Hepatocyte (in vitro differentiated cells): Measurements from ENCODE around the gene CLEC18B. TPM values are rescaled to one million over a fixed set of nuclear protein-coding genes. Genes with fewer than 3 reads are reported as not detected.
"Not testable (repeated sequence)": the region's sequence is repeated elsewhere in the genome, so short reads cannot be mapped to it uniquely, and the experiment has no call there.

Source experiments
- DNase-seq: peaks from one replicate; pipeline ENCODE4 v3.0.0-alpha.2; 2016; ENCODE audit warnings: low spot score
- H2AFZ ChIP-seq: fragments of 200-600 bp; sonication (generic); 2 replicates; pipeline ENCODE4 v1.6.0; 2016; ENCODE audit warnings: antibody characterized with exemption, mild to moderate bottlenecking
- H3K27ac ChIP-seq: fragments of 200-600 bp; sonication (generic); 2 replicates; pipeline ENCODE4 v1.5.1; 2016; ENCODE audit warnings: mild to moderate bottlenecking
- H3K27me3 ChIP-seq: fragments of 200-600 bp; sonication (generic); 2 replicates; pipeline ENCODE4 v1.6.1; 2016
- H3K36me3 ChIP-seq: fragments of 200-600 bp; sonication (generic); replicated peaks from 2 replicates; pipeline ENCODE4 v1.5.1; 2016; ENCODE audit warnings: low read depth; ENCODE audit not compliant: insufficient read depth
- H3K4me1 ChIP-seq: fragments of 200-600 bp; sonication (generic); 2 replicates; pipeline ENCODE4 v1.5.1; 2016; ENCODE audit warnings: mild to moderate bottlenecking, moderate library complexity; ENCODE audit not compliant: insufficient read depth
- H3K4me2 ChIP-seq: fragments of 200-600 bp; sonication (generic); 2 replicates; pipeline ENCODE4 v1.6.0; 2016
- H3K4me3 ChIP-seq: fragments of 200-600 bp; sonication (generic); 2 replicates; pipeline ENCODE4 v1.5.1; 2016; ENCODE audit warnings: mild to moderate bottlenecking
- H3K79me2 ChIP-seq: fragments of 200-600 bp; sonication (generic); 2 replicates; pipeline ENCODE4 v1.6.0; 2017; ENCODE audit warnings: mild to moderate bottlenecking
- H3K9me2 ChIP-seq: fragments of 200-600 bp; sonication (generic); replicated peaks from 2 replicates; pipeline ENCODE4 v1.6.0; 2017; ENCODE audit warnings: mild to moderate bottlenecking; ENCODE audit not compliant: insufficient read depth
- H3K9me3 ChIP-seq: fragments of 200-600 bp; sonication (generic); 2 replicates; pipeline ENCODE4 v1.5.1; 2016; ENCODE audit warnings: low read depth, mild to moderate bottlenecking
- H4K20me1 ChIP-seq: fragments of 200-600 bp; sonication (generic); 2 replicates; pipeline ENCODE4 v1.6.0; 2016; ENCODE audit warnings: mild to moderate bottlenecking; ENCODE audit not compliant: insufficient read depth, poor library complexity, severe bottlenecking
- WGBS: methylation state at CpG from one replicate; pipeline ENCODE4 v1.1.6; 2016; ENCODE audit warnings: low lambda C conversion rate; ENCODE audit errors: missing lambda C conversion rate; 5-methylcytosine and 5-hydroxymethylcytosine counted together
- polyA plus RNA-seq: library from polyadenylated mRNA; unstranded; fragments of >200 nt; fragmentation: Nextera tagmentation; extraction: Ambion mirVana; gene quantifications from 2 replicates; pipeline ENCODE4 v1.2.1, GENCODE V29; 2016
- total RNA-seq: library from RNA; depleted of rRNA; stranded (reverse); fragments of >200 nt; gene quantifications from 2 replicates; pipeline ENCODE4 v1.2.3, GENCODE V29; 2014

Gene CLEC18B
- total and polyA plus RNA-seq, 2 experiments from 2014 or later: 0.23 to 0.35 TPM

DNA sequence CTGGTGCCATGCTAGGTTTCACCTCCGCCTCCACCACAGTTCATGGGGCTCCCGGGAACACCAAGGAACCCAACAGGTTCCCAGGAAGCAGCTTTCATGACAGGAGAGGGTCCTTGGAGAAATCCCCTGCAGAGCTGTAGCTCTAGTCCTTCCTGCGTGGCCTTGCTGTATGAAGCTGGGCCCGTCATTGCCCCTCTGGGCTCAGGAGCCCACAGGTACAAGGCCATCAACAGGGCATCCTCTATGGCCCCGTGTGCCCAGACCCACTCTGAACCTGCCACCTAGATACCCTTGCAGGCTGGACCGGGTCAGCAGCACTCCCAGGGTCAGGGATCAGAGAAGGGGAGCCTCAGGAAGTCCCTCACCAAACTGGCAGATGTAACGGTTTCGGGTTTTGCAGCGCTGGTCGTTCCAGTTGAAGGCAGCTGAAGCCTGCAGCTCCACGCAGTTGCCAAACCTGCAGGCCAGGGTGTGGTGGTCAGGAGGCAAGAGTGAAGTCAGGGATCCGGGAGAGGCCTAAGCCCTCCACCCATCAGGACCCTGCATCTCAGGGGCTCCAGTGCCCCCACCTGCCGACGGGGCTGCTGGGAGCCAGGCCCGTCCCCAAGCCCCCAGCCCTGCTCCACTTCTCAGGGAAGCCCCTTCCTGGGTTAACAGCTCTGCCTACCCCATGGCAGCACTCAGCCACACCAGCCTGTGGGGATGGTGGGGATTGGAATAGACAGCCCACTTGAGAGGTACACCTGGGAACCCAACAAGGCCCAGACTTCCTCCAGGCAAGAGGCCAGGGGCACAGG lies 11.9 kb downstream of the CLEC18B start:
- H3K9me2 ChIP-seq, H4K20me1 ChIP-seq, H2AFZ ChIP-seq, H3K36me3 ChIP-seq, H3K9me3 ChIP-seq, H3K27ac ChIP-seq, H3K27me3 ChIP-seq, H3K79me2 ChIP-seq, H3K4me3 ChIP-seq, DNase-seq, H3K4me2 ChIP-seq, H3K4me1 ChIP-seq: not testable (repeated sequence)
- WGBS: 90% methylated on average over 12 of the region's 15 CpGs

DNA sequence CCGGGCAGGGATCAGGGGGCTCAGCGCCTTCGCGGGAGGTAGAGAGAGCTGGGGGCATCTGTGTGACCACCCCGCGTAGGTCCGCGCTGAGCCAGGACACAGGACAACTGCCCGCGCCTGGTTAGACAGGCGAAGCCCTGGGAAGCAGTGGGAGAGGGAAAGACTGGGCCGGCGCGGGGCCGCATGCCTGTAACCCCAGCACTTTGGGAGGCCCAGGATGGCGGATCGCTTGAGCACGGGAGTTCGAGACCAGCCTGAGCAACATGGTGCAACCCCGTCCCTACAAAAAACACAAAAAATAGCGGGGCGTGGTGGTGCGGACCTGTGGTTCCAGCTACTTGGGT lies 13.9 kb downstream of the CLEC18B start:
- Histone ChIP-seq H3K27ac (peak overlapping the region; percentile 34), H3K4me2 (peak overlapping the region; percentile 76), H2AFZ (peak overlapping the region; percentile 75)
- not testable (repeated sequence) for H3K27me3 ChIP-seq, H3K4me1 ChIP-seq, H3K79me2 ChIP-seq, H3K9me2 ChIP-seq, H3K9me3 ChIP-seq, H3K36me3 ChIP-seq, H4K20me1 ChIP-seq, H3K4me3 ChIP-seq
- WGBS: 43% methylated on average over 13 of the region's 23 CpGs
- DNase-seq: peak; percentile 15

DNA sequence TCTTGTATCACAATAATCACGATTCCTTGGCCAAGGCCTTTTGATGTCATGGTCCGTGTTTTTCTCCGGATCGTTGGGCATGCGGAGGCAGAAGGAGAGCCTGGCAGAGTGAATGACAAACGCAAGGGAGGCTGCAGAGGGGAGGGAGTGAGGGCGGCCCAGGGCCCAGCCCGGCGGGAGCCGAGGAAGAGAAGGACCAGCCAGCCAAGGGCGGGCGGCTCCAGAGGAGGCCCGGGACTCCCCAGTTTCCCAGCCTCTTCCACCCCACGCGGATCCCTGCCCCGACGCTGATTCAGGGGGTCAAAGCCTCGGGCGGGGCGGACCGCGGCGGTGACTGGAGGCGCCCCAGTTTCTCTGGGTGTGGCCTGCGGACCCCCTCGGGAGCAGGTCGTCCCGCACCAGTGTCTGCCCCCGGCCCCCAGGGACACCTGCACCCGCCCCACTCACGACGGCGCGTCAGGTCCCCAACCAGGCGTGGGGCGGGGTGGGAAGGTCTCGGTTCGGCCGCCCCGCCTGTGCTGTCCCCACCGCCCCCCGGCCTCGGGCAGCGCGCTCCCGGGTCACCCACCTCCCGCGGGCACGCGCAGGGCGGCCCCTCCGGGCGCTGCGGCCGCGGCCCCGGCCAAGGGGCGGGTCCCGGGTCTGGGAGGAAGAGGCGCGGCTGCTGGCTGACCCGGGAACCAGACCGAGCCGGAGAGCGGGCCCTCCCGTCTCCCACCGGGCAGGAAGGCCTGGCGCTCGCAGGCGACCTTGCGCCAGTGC lies 14.5 kb downstream of the CLEC18B start:
- Histone ChIP-seq H3K27ac (peak overlapping the region; percentile 34), H3K4me2 (peak overlapping the region; percentile 76), H2AFZ (peak overlapping the region; percentile 75)
- not testable (repeated sequence) for H3K36me3 ChIP-seq, H3K79me2 ChIP-seq, H3K27me3 ChIP-seq, H3K4me3 ChIP-seq, H3K9me3 ChIP-seq, H4K20me1 ChIP-seq, H3K4me1 ChIP-seq, DNase-seq, H3K9me2 ChIP-seq
- WGBS: no CpG with 5 or more reads among the region's 71 CpGs

DNA sequence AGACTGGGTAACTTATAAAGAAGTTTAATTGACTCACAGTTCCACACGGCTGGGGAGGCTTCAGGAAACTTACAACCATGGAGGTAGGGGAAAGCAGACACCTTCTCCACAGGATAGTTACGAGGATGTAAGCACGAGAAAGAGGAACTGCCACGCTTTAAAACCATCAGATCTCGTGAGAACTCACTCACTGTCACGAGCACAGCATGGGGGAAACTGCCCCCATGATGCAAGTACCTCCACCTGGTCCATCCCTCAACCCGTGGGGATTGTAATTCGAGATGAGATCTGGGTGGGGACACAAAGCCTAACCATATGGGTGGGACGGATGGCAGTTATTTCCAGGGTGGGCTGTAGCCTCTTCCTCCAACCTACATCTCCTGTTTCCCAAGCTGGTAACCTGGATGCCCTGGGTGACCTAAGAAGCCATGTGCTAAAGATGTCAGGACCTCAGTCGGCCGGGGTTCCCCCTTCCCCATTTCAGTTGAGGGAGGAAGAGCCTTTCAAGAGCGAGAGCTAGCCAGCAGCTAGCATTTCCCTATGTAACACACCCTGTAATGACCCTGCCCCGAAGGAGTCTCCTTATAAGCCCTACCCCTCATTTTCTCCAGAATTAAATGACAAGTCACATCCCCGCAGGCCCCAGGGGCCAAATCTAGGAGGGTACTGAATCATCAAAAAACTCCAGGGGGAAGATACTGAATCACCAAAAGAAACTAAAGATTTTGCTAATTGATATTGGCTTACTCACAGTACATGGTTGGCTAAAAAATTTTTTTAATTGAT lies 16.9 kb downstream of the CLEC18B start:
- H3K27me3 ChIP-seq, H2AFZ ChIP-seq, H3K9me3 ChIP-seq, H3K79me2 ChIP-seq, H3K36me3 ChIP-seq, H4K20me1 ChIP-seq, H3K9me2 ChIP-seq, DNase-seq, H3K4me3 ChIP-seq, H3K4me1 ChIP-seq, H3K4me2 ChIP-seq, H3K27ac ChIP-seq: not testable (repeated sequence)
- WGBS: 71% methylated on average over 8 of the region's 14 CpGs

DNA sequence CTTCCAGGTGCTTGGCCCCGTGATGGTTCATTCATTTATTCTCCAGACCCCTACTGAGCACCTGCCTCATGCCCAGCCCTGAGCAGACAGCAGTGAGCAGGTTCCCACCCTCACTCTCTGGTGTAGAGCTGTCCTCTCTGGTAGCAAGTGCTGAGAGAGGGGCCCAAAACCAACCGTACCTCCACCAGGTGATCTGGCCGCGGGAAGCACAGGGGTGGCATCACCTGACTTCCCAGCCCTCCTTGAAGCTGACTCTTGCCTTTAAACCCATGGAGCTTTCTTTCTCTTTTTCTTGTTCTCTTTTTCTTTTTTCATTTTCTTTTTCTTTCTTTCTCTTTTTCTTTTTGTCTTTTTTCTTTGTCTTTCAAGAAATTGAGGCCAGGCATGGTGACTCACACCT lies 21.0 kb downstream of the CLEC18B start:
- not testable (repeated sequence) for H3K36me3 ChIP-seq, H3K27me3 ChIP-seq, H3K79me2 ChIP-seq, H3K4me2 ChIP-seq, H3K27ac ChIP-seq, H2AFZ ChIP-seq, H3K9me2 ChIP-seq, DNase-seq, H3K4me1 ChIP-seq, H4K20me1 ChIP-seq, H3K4me3 ChIP-seq, H3K9me3 ChIP-seq
- 93% methylated on average over 3 of the region's 4 CpGs for WGBS

DNA sequence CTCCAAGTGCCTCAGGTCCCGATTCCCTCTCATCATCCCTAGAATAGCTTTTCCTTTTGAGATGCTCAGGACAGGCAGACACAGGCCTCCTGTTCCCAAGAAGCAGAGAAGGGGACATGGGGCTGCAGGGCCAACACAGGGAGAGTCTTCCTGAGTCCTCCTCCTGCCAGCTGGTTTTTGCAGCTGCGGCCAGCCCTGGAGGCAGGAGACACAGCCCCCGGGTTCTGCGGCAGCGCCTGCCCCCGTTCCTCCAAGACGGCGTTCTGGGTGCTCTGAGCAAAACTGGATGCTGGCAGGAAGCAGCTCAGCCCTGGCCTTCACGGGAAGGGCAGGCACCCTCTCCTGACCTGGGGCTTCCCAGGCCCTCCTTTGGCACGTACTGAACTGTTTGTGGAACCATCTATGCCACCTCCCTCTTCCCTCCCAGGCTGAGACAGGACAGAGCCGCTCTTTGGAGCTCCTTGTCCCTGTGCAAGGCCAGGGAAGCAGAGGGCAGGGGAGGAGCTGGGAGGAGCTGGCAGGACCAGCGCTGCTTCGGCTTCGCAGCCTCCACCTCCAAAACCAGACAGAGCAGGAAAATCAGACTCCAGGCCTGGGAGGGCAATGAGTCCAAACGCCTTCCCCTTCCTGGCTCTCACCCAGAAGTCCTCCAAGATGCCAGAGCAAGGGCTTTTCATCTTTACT lies 22.9 kb downstream of the CLEC18B start:
- H3K4me1 ChIP-seq, H3K36me3 ChIP-seq, DNase-seq, H3K4me2 ChIP-seq, H3K4me3 ChIP-seq, H3K27me3 ChIP-seq, H3K9me3 ChIP-seq, H3K27ac ChIP-seq, H3K9me2 ChIP-seq, H2AFZ ChIP-seq, H3K79me2 ChIP-seq, H4K20me1 ChIP-seq: not testable (repeated sequence)
- 58% methylated on average over 12 of the region's 15 CpGs for WGBS

DNA sequence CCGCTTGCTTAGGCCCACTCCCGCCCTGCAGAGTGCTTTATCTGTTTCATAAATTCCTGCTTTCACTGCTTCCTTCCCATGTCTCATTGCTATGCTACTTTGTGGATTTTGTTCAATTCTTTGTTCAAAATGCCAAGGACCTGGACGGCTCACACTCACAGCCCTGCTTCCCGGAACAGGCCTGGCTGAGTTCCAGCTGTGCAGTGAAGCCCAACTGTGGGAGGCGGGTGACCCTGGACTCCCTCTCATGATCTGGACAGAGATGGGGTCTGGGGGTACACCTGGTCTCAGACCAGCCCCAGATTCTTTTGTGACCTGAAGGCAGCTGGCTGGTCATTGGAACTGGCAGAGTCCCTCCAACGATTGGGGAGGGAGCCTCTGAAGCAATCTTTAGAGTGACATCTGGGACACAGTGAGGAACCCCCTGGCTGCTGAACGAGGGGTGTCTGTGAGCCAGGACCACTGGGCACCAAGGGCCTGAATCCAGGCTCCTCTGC lies 24.7 kb downstream of the CLEC18B start:
- DNase-seq: not testable (repeated sequence)
- 73% methylated on average over 7 of the region's 7 CpGs for WGBS

DNA sequence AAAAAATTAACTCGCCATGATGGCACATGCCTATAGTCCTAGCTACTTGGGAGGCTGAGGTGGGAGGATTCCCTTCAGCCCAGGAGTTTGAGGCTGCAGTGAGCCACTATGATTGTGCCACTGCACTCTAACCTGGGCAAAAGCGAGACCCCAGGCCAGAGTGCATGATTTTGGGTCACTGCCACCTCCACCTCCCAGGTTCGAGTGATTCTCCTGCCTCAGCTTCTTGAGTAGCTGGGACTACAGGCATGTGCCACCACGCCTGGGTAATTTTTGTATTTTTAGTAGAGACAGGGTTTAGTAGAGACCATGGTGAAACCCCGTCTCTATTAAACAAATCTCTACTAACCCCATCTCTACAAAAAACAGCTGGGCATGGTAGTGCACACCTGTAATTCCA lies 26.7 kb downstream of the CLEC18B start:
- H3K4me3 ChIP-seq, H3K9me2 ChIP-seq, H3K4me2 ChIP-seq, H3K9me3 ChIP-seq, H3K27me3 ChIP-seq, DNase-seq, H4K20me1 ChIP-seq, H3K79me2 ChIP-seq, H3K4me1 ChIP-seq, H3K27ac ChIP-seq, H2AFZ ChIP-seq, H3K36me3 ChIP-seq: not testable (repeated sequence)
- WGBS: 89% methylated on average over 3 of the region's 5 CpGs

More for the DNA sequence above, 24.7 kb downstream of the CLEC18B start:
- not testable (repeated sequence) for H3K36me3 ChIP-seq, H3K9me3 ChIP-seq, H3K27me3 ChIP-seq, H3K4me3 ChIP-seq, H3K27ac ChIP-seq, H3K4me2 ChIP-seq, H4K20me1 ChIP-seq, H2AFZ ChIP-seq, H3K9me2 ChIP-seq, H3K4me1 ChIP-seq, H3K79me2 ChIP-seq
